Stimulated activated CD4-positive, alpha-beta T cell treated with anti-CD3 and anti-CD28 coated beads, Interleukin-4, amount 100 ng/mL, for 1 hour (primary cell): Measurements from ENCODE around the gene SIPA1L3.
A peak's percentile ranks its signal among the peaks of the same experiment; 100 is the strongest.
"Not testable (repeated sequence)": the region's sequence is repeated elsewhere in the genome, so short reads cannot be mapped to it uniquely, and the experiment has no call there.

Source experiments
- DNase-seq: peaks from one replicate; pipeline ENCODE4 v3.0.0-alpha.2; 2020

The SIPA1L3 gene

GRCh38 chr19:37920591-37921450, 13.8 kb downstream of the SIPA1L3 start:
- no peak for DNase-seq

DNA sequence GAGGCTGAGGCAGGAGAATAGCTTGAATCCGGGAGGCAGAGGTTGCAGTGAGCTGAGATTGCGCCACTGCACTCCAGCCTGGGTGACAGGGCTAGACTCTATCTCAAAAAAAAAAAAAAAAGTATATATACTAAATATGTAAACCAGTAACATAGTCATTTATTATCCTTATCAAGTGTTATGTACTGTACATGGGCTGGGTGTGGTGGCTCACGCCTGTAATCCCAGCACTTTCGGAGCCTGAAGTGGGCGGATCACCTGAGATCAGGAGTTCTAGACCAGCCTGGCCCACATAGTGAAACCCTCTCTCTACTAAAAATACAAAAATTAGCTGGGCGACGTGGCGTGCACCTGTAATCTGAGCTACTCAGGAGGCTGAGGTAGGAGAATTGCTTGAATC, 17.6 kb downstream of the SIPA1L3 start:
- DNase-seq, result not testable (repeated sequence)

- DNase-seq, result no peak
These were observed 18.2 kb downstream of the SIPA1L3 start for GRCh38 chr19:37925212-37925611.

GRCh38 chr19:37926255-37926654, 19.2 kb downstream of the SIPA1L3 start:
- DNase-seq, result no peak

DNA sequence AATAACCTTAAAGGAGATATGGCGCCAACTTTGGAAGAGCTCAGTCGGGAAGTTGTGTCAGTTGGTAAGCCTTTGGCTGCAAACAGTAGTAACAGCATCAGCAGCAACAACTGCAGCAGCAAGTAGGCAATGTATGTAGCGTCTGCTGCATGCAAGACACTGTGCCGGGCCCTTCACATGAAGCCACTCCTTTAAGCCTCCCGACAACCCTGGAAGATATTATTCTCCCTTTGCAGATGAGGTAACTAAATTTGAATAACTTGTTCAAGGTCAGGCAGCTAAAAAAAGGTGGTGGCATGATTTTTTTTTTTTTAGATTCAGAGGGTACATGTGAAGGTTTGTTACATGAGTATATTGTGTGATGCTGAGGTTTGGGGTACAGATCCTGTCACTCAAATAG, 19.7 kb downstream of the SIPA1L3 start:
- no peak for DNase-seq

DNA sequence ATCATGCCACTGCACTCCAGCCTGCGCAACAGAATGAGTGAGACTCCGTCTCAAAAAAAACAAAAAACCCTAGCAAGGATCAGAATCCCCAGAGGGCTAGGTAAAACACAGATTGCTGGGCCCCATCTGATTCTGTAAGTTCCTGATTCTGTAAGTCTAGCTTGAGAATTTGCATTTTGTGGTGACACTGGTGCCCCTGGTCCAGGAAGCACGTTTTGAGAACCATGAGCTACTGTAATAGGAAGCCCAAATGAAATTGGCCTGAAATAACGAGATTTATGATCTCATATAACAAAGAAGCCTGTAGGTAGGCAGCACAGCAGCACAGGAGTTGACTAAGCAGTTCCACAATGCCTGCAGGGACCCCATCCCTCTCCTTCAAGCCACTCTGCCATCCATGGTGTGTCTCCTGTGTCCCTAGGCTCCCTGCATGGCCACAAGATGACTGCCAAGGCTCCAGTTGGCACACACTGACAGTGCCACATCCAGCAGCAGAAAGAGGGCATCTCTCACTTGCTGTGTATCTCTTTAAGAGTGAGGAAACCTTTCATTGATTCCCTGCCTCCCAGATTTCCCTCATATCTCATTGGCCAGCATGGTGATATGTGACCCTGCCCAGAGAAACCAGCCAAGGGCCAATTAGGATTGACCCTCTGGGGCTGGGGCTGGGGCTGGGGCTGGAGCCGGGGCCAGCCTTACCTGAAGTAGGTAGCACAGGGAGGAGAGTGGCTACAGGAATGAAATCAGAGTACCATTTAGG, 21.7 kb downstream of the SIPA1L3 start:
- no peak for DNase-seq

GRCh38 chr19:37929355-37929923, 22.4 kb downstream of the SIPA1L3 start:
- DNase-seq, result no peak

GRCh38 chr19:37930416-37930815, 23.4 kb downstream of the SIPA1L3 start:
- DNase-seq, result no peak

- peak; percentile 5 for DNase-seq
These were observed 25.1 kb downstream of the SIPA1L3 start for GRCh38 chr19:37931881-37932655.

DNA sequence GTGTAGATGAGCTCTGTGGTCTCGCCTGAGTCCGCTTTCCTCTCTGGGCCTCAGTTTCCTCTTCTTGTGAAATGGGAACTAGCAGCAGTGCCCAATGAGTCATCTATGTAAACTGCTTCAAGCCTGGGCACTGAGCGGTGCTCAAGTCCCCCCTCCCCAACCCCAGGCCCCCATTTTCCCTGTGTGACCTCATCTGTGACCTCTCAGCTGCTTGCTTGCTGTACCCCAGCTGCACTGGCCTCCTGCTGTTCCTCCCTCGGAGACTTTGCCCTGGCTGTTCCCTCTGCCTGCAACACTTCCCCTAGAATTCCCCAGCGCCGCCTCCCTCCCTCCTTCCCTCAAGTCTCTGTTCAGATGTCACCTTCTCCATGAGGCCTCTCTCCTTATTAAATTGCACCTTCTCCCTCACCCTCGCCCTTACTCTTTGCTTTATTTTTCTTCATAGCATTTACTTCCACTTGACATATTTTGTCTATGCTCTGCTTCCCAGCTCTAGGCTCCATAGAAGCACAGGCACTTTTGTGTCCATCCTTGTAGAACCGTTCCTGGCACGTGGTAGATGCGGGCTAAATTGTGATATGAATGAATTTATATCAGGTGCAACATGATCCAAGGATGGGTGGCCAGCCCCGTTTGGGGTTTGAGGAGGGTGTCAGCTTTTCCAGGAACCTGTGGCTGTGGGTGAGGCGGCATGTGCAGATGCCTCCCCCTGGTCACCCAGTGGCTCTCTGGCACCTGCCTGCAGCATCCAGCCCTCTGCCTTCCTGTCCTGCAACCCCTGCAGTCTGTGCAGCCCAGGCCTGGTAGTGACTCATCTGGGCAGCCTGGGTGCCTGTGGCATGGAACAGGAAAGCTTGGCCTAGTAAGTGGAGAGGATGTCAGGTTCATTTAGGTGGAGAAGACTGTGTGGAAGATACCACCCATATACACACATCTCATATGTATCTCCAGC, 26.3 kb downstream of the SIPA1L3 start:
- DNase-seq, result no peak

DNA sequence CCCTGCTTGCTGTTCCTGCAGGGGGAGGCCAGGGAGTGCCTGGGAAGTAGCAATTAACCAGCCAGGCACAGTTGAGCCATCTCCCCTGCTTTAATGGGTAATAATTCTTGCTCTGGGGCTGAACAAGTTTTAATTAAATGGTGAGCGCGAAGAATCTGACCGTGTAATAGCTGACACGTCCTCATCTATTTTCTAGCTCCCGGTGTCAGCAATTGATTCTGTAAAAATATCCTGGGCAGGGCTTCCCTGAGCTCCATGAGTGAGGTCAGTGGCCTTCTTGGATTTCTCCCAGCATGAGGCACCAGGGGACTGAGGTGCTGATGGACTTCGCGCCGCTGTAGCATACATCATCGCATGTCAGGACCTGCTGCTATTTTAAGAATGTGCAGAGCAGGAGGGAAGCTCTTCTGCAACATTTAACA, 26.9 kb downstream of the SIPA1L3 start:
- DNase-seq, result no peak

DNA sequence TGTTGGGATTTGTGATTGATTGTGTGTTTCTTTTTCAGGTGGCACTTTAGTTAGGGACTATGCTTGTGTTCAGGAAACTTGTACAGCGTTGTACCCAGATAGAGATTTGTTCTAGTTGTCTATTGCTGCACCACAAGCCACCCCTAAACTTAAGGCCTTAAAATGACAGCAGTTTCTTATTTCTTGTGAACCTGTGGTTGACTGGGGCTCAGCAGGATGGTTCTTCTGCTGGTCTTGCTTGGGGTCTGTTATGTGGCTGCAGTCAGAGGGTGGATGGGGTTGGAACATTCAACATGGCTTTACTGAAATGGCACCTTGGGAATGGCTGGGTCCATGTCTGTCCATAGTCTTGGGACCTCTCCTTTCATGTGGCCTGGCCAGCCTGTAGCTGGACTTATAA, 28.3 kb downstream of the SIPA1L3 start:
- DNase-seq, result no peak

- DNase-seq, result no peak
These were observed 29.2 kb downstream of the SIPA1L3 start for GRCh38 chr19:37936166-37936565.

DNA sequence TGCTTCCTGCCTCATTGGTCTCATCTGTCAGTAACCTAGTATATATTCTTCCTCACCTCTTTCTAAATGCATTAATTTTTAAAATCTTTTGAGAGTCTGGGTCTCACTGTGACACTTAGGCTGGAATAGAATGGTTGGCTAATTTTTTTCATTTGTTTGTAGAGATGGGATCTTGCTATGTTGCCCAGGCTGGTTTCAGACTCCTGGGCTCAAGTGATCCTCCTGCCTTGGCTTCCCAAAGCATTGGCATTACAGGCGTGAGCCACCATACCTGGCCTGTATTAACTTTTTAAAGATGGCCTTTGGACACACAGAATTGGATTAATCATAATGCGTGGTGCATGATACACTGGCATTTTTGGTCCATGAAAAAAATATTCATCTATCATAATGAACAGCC, 29.9 kb downstream of the SIPA1L3 start:
- DNase-seq, result no peak

DNA sequence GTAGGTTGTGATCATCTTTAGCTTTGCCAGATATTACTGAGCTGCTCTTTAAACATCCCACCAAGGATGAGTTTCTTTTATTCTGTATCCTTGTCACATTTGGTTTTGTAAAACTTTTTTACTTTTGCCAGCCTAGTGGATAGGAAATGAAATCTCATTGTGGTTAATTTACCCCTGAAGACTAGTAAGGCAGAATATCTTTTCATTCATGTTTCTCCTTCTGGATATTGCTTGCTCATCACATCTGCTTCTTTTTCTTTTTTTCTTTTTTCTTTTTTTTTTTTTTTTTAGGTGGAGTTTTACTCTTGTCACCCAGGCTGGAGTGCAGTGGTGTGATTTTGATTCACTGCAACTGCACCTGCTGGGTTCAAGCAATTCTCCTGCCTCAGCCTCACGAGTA, 31.3 kb downstream of the SIPA1L3 start:
- no peak for DNase-seq

- no peak for DNase-seq
These were observed 34.9 kb downstream of the SIPA1L3 start for GRCh38 chr19:37941782-37942515.

DNA sequence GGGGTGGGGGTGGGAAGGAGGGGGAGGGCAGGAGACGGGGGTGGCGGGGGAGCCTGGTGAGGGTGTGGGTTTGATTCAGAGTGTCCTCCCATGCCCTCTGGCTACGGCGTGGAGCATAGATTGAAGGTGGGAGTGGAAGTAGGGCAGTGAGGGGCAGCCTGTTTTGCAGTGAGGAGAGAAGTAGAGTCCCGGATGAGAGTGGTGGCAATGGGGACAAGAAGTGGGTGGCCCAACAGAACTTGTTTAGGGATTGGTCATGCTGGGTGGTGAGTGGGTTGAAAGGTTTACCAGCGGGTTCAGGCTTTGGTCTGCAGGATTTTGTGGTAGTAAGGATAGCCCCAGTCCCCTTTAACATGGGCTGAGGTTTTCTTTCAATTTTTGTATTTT, 35.5 kb downstream of the SIPA1L3 start:
- DNase-seq, result no peak

DNA sequence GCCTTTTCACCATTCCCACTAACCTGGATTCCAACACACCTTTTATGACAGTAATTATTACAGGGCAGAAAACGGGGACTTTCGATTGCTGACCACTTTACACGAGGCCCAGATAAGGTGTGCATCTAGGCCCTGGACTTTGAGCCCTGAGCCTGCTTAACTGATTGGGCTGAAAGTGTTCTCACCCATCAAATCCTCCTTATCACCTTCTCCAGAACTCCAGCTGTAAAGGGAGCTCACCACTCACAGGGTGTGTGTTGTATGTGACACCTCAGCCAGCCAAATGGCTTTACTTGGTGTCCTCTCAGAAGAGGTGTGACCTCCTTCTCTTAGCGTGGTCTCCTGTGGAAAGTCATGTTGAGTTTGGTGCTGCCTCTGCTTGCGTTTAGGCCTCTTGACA, 36.5 kb downstream of the SIPA1L3 start:
- no peak for DNase-seq

GRCh38 chr19:37946132-37946531, 39.1 kb downstream of the SIPA1L3 start:
- no peak for DNase-seq

GRCh38 chr19:37947778-37948177, 40.8 kb downstream of the SIPA1L3 start:
- DNase-seq, result no peak

GRCh38 chr19:37948362-37948761, 41.4 kb downstream of the SIPA1L3 start:
- no peak for DNase-seq
